ENCODE results near the gene CGB3. TPM values are rescaled to one million over a fixed set of nuclear protein-coding genes. Genes with fewer than 3 reads are reported as not detected.
"Not testable (repeated sequence)": the region's sequence is repeated elsewhere in the genome, so short reads cannot be mapped to it uniquely, and the experiment has no call there.

Gene CGB3
- total and polyA plus RNA-seq, 2 donors (not counting 1 experiment from before 2014, with no cell fraction given): not detected

GRCh38 chr19:49029749-49030148, 5.6 kb upstream of the CGB3 start:
- not testable (repeated sequence) for H3K4me2 ChIP-seq (ENCODE audit: extremely low read depth, insufficient read depth, low read length); H3K79me2 ChIP-seq (ENCODE audit: control insufficient read depth, insufficient read depth, low read length); H3K4me1 ChIP-seq (ENCODE audit: control insufficient read depth, extremely low read depth, insufficient read depth, low read length); H4K20me1 ChIP-seq (ENCODE audit: control insufficient read depth, extremely low read depth, insufficient read depth, low read length); H3K27ac ChIP-seq (ENCODE audit: insufficient read depth, low read length); H3K9ac ChIP-seq (ENCODE audit: insufficient read depth, low read length); H3K9me3 ChIP-seq (ENCODE audit: control insufficient read depth, insufficient read depth, low read depth, low read length); H3K4me3 ChIP-seq (replicated peaks in 1 of 4; ENCODE audit: control extremely low read depth in 1 of 4, insufficient read depth in 1 of 4, low read depth in 3 of 4, low read length in 4 of 4); H3K36me3 ChIP-seq (ENCODE audit: control insufficient read depth, insufficient read depth, low read length); H3K27me3 ChIP-seq (ENCODE audit: control insufficient read depth, insufficient read depth, low read length); H2AFZ ChIP-seq (ENCODE audit: low read length)
- peak in 1 of 2 donors; percentile 66 for DNase-seq (ENCODE audit: low read depth in 2 of 2)

DNA sequence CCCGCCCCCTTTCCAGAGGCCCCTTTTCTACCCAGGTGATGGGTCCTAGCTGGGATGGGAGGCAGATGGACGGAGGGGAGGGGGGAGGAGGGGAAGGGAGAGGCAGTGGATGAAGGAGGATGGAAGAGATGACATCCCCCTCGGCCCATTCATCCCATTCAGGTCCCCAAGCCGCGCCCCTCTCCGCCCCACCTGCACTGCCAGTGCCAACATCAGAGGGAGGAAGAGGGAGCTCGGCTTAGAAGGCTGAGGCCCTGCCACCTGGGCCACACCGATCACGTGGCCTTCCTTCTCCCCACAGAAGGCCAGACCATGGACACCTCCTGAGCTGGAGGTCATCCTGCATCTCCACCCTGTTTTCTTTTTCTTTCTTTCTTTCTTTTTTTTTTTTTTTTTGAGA, 4.6 kb upstream of the CGB3 start:
- H3K36me3 ChIP-seq (ENCODE audit: control insufficient read depth, insufficient read depth, low read length); H3K4me2 ChIP-seq (ENCODE audit: extremely low read depth, insufficient read depth, low read length); H4K20me1 ChIP-seq (ENCODE audit: control insufficient read depth, extremely low read depth, insufficient read depth, low read length); H3K27ac ChIP-seq (ENCODE audit: insufficient read depth, low read length); H3K27me3 ChIP-seq (ENCODE audit: control insufficient read depth, insufficient read depth, low read length); H3K79me2 ChIP-seq (ENCODE audit: control insufficient read depth, insufficient read depth, low read length); H2AFZ ChIP-seq (ENCODE audit: low read length); H3K4me3 ChIP-seq (replicated peaks in 1 of 4; ENCODE audit: control extremely low read depth in 1 of 4, insufficient read depth in 1 of 4, low read depth in 3 of 4, low read length in 4 of 4); H3K9me3 ChIP-seq (ENCODE audit: control insufficient read depth, insufficient read depth, low read depth, low read length); H3K4me1 ChIP-seq (ENCODE audit: control insufficient read depth, extremely low read depth, insufficient read depth, low read length); H3K9ac ChIP-seq (ENCODE audit: insufficient read depth, low read length); DNase-seq (ENCODE audit: low read depth in 2 of 2): not testable (repeated sequence)

- not testable (repeated sequence) for H3K4me2 ChIP-seq (ENCODE audit: extremely low read depth, insufficient read depth, low read length); DNase-seq (ENCODE audit: low read depth in 2 of 2); H2AFZ ChIP-seq (ENCODE audit: low read length)
These were observed 1.5 kb upstream of the CGB3 start for GRCh38 chr19:49025599-49025998.

DNA sequence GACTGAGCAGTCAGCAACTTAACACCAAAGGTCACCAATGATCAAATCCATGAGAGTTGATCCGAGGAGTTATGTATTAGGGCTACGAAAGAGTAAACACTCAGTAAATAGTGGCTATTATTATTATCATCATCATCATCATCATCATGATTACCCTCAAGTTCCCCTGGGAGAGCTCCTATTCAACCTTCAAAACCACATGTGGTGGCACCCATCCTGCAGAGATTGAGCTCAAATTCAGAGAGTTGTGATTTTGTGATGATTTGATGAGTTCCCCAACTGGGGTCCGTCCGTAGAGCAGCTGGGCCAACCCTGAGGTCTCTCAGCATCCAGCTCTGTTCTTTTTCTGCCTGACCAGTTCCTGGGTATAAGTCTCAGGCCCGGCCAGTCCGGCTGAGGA, 955 bp upstream of the CGB3 start:
- not testable (repeated sequence) for H3K4me3 ChIP-seq (replicated peaks in 1 of 4; ENCODE audit: control extremely low read depth in 1 of 4, insufficient read depth in 1 of 4, low read depth in 3 of 4, low read length in 4 of 4); H3K4me2 ChIP-seq (ENCODE audit: extremely low read depth, insufficient read depth, low read length); H2AFZ ChIP-seq (ENCODE audit: low read length); H3K79me2 ChIP-seq (ENCODE audit: control insufficient read depth, insufficient read depth, low read length); H3K4me1 ChIP-seq (ENCODE audit: control insufficient read depth, extremely low read depth, insufficient read depth, low read length); H4K20me1 ChIP-seq (ENCODE audit: control insufficient read depth, extremely low read depth, insufficient read depth, low read length); H3K36me3 ChIP-seq (ENCODE audit: control insufficient read depth, insufficient read depth, low read length); H3K27me3 ChIP-seq (ENCODE audit: control insufficient read depth, insufficient read depth, low read length); H3K9ac ChIP-seq (ENCODE audit: insufficient read depth, low read length); DNase-seq (ENCODE audit: low read depth in 2 of 2); H3K27ac ChIP-seq (ENCODE audit: insufficient read depth, low read length); H3K9me3 ChIP-seq (ENCODE audit: control insufficient read depth, insufficient read depth, low read depth, low read length)

More at GRCh38 chr19:49025599-49025998, 1.5 kb upstream of the CGB3 start:
- H3K36me3 ChIP-seq (ENCODE audit: control insufficient read depth, insufficient read depth, low read length); H4K20me1 ChIP-seq (ENCODE audit: control insufficient read depth, extremely low read depth, insufficient read depth, low read length); H3K27me3 ChIP-seq (ENCODE audit: control insufficient read depth, insufficient read depth, low read length); H3K4me3 ChIP-seq (replicated peaks in 1 of 4; ENCODE audit: control extremely low read depth in 1 of 4, insufficient read depth in 1 of 4, low read depth in 3 of 4, low read length in 4 of 4); H3K79me2 ChIP-seq (ENCODE audit: control insufficient read depth, insufficient read depth, low read length); H3K9me3 ChIP-seq (ENCODE audit: control insufficient read depth, insufficient read depth, low read depth, low read length); H3K9ac ChIP-seq (ENCODE audit: insufficient read depth, low read length); H3K4me1 ChIP-seq (ENCODE audit: control insufficient read depth, extremely low read depth, insufficient read depth, low read length); H3K27ac ChIP-seq (ENCODE audit: insufficient read depth, low read length): not testable (repeated sequence)

GRCh38 chr19:49022116-49022515, 2.0 kb downstream of the CGB3 start:
- H4K20me1 ChIP-seq (ENCODE audit: control insufficient read depth, extremely low read depth, insufficient read depth, low read length): no peaks in the 10 kb centered on the region
- H3K9me3 ChIP-seq (ENCODE audit: control insufficient read depth, insufficient read depth, low read depth, low read length): no peaks in the 10 kb centered on the region
- DNase-seq (ENCODE audit: low read depth in 2 of 2): no peak
- peaks cover 3% of the 10 kb centered on the region for H3K27me3 ChIP-seq (ENCODE audit: control insufficient read depth, insufficient read depth, low read length)
- no peak overlapping the region for H3K4me3 ChIP-seq (replicated peaks in 1 of 4; ENCODE audit: control extremely low read depth in 1 of 4, insufficient read depth in 1 of 4, low read depth in 3 of 4, low read length in 4 of 4)
- no peak overlapping the region for H2AFZ ChIP-seq (ENCODE audit: low read length)
- H3K4me1 ChIP-seq (ENCODE audit: control insufficient read depth, extremely low read depth, insufficient read depth, low read length): peaks cover 2% of the 10 kb centered on the region
- H3K27ac ChIP-seq (ENCODE audit: insufficient read depth, low read length): no peak overlapping the region
- H3K36me3 ChIP-seq (ENCODE audit: control insufficient read depth, insufficient read depth, low read length): no peaks in the 10 kb centered on the region
- TF ChIP-seq EZH2 (IDR thresholded peaks at IDR 0.05; ENCODE audit: low read length, missing control alignments): no peak
- TF ChIP-seq, protein P1, sequence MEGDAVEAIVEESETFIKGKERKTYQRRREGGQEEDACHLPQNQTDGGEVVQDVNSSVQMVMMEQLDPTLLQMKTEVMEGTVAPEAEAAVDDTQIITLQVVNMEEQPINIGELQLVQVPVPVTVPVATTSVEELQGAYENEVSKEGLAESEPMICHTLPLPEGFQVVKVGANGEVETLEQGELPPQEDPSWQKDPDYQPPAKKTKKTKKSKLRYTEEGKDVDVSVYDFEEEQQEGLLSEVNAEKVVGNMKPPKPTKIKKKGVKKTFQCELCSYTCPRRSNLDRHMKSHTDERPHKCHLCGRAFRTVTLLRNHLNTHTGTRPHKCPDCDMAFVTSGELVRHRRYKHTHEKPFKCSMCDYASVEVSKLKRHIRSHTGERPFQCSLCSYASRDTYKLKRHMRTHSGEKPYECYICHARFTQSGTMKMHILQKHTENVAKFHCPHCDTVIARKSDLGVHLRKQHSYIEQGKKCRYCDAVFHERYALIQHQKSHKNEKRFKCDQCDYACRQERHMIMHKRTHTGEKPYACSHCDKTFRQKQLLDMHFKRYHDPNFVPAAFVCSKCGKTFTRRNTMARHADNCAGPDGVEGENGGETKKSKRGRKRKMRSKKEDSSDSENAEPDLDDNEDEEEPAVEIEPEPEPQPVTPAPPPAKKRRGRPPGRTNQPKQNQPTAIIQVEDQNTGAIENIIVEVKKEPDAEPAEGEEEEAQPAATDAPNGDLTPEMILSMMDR (conservative IDR thresholded peaks at IDR 0.05 in 1 of 2, IDR thresholded peaks at IDR 0.05 in 1 of 2; ENCODE audit: low read depth in 1 of 2, low read length in 2 of 2): no peak
- H3K9ac ChIP-seq (ENCODE audit: insufficient read depth, low read length): no peak overlapping the region
- H3K79me2 ChIP-seq (ENCODE audit: control insufficient read depth, insufficient read depth, low read length): no peaks in the 10 kb centered on the region
- no peak overlapping the region for H3K4me2 ChIP-seq (ENCODE audit: extremely low read depth, insufficient read depth, low read length)
